PC-9 (cell line): ENCODE data around the gene TRIM61. TPM values are rescaled to one million over a fixed set of nuclear protein-coding genes. Genes with fewer than 3 reads are reported as not detected.

Experiments
- BruUV-seq: library from RNA; stranded (reverse); fragments of 400-500 nt; replicated peaks from 2 replicates; lab custom pipeline; 2021; lab: Mats Ljungman, UMichigan
- CTCF ChIA-PET: fragments of 300-600 bp; sonication (Branson Sonifier 250); formaldehyde crosslinking; loops from one replicate; lab custom pipeline; 2022; ENCODE audit warnings: antibody characterized with exemption; lab: Charles Lee
- POLR2A ChIA-PET: fragments of 300-600 bp; sonication (Branson Sonifier 250); formaldehyde crosslinking; loops from one replicate; lab custom pipeline; 2022; ENCODE audit warnings: antibody characterized with exemption; ENCODE audit not compliant: unreplicated experiment; lab: Charles Lee
- DNase-seq, 2 experiments: peaks; one replicate each; pipeline versions ENCODE4 v3.0.0 to v3.0.0-alpha.2; 2015 to 2022; ENCODE audit warnings: mixed read lengths in 1 of 2
- H2AFZ ChIP-seq: fragments of 200-600 bp; sonication (generic); 2 replicates; pipeline ENCODE4 v1.8.1; 2017; ENCODE audit warnings: antibody characterized with exemption
- H3F3A ChIP-seq: fragments of 200-600 bp; sonication (generic); 2 replicates; pipeline ENCODE4 v1.8.1; 2017; ENCODE audit warnings: antibody characterized with exemption, mild to moderate bottlenecking, low read depth; ENCODE audit not compliant: insufficient read depth
- H3K27ac ChIP-seq: fragments of 200-600 bp; sonication (generic); 2 replicates; pipeline ENCODE4 v1.6.1; 2016; ENCODE audit warnings: mixed run types
- H3K27me3 ChIP-seq: fragments of 200-600 bp; sonication (generic); 2 replicates; pipeline ENCODE4 v1.6.1; 2016; ENCODE audit warnings: low read depth, mixed run types; ENCODE audit not compliant: insufficient read depth
- H3K36me3 ChIP-seq: fragments of 200-600 bp; sonication (generic); 2 replicates; pipeline ENCODE4 v1.6.1; 2016; ENCODE audit warnings: low read depth, mixed run types
- H3K4me1 ChIP-seq: fragments of 200-600 bp; sonication (generic); replicated peaks from 2 replicates; pipeline ENCODE4 v1.6.1; 2016; ENCODE audit warnings: mixed run types; ENCODE audit not compliant: insufficient read depth
- H3K4me2 ChIP-seq: fragments of 200-600 bp; sonication (generic); 2 replicates; pipeline ENCODE4 v1.6.1; 2017; ENCODE audit warnings: mixed run types
- H3K4me3 ChIP-seq: fragments of 200-600 bp; sonication (generic); 2 replicates; pipeline ENCODE4 v1.6.1; 2016; ENCODE audit warnings: mixed run types
- H3K79me2 ChIP-seq: fragments of 200-600 bp; sonication (generic); 2 replicates; pipeline ENCODE4 v1.6.1; 2017; ENCODE audit warnings: low read depth, mixed run types
- H3K9me2 ChIP-seq: fragments of 200-600 bp; sonication (generic); 2 replicates; pipeline ENCODE4 v1.8.1; 2017; ENCODE audit warnings: mild to moderate bottlenecking; ENCODE audit not compliant: insufficient read depth
- H3K9me3 ChIP-seq: fragments of 200-600 bp; sonication (generic); 2 replicates; pipeline ENCODE4 v1.8.1; 2016; ENCODE audit warnings: low read depth; ENCODE audit not compliant: insufficient read depth
- H4K20me1 ChIP-seq: fragments of 200-600 bp; sonication (generic); 2 replicates; pipeline ENCODE4 v1.8.1; 2017; ENCODE audit not compliant: insufficient read depth
- EZH2 ChIP-seq: fragments of 200-600 bp; sonication (generic); IDR thresholded peaks from 2 replicates; pipeline ENCODE4 v1.8.0; 2017; ENCODE audit warnings: antibody characterized with exemption, low read depth
- intact Hi-C: fragments of 100-400 bp; cut with micrococcal nuclease; formaldehyde crosslinking; loops from one replicate; pipeline ENCODE4 v1.10.0; 2022; ENCODE audit not compliant: unreplicated experiment
- total RNA-seq: library from RNA; stranded (reverse); gene quantifications from 2 replicates; pipeline ENCODE4 v1.2.3, GENCODE V29; 2021
- TF ChIP-seq, protein P1 (sequence below): fragments of 200-600 bp; sonication (generic); conservative IDR thresholded peaks from 2 replicates; pipeline ENCODE4 v1.6.1; 2017; ENCODE audit warnings: mixed run types, antibody characterized with exemption, mild to moderate bottlenecking, moderate library complexity

The TRIM61 gene
- total RNA-seq, 1 experiment from 2014 or later: 0.61 TPM

DNA sequence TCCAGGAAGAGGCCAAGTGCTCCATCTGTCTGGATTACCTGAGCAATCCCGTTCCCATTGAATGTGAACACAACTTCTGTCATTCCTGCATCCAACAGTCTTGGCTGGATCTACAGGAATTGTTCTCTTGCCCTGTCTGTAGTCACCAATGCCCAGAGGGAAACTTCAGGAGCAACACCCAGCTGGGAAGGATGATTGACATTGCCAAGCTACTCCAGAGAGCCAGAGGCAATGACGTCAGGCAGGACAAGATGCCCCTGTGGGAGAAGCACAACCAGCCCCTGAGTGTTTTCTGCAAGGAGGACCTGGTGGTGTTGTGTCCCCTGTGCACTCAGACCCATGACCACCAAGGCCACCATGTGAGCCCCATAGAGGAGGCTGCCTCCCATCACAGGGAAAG, 33.0 kb upstream of the TRIM61 start:
- Histone ChIP-seq H3K4me1 (no peaks in the 10 kb centered on the region), H3K27ac (no peak overlapping the region), H3K9me2 (no peaks in the 10 kb centered on the region), H3K4me3 (no peak overlapping the region), H3K79me2 (no peaks in the 10 kb centered on the region), H3K9me3 (no peaks in the 10 kb centered on the region), H3K36me3 (no peaks in the 10 kb centered on the region), H2AFZ (no peak overlapping the region), H3K27me3 (no peaks in the 10 kb centered on the region), H4K20me1 (no peaks in the 10 kb centered on the region), H3F3A (no peaks in the 10 kb centered on the region), H3K4me2 (no peak overlapping the region)
- no peak for DNase-seq
- POLR2A ChIA-PET: no interaction called here
- no peak for TF ChIP-seq EZH2
- TF ChIP-seq, protein P1, sequence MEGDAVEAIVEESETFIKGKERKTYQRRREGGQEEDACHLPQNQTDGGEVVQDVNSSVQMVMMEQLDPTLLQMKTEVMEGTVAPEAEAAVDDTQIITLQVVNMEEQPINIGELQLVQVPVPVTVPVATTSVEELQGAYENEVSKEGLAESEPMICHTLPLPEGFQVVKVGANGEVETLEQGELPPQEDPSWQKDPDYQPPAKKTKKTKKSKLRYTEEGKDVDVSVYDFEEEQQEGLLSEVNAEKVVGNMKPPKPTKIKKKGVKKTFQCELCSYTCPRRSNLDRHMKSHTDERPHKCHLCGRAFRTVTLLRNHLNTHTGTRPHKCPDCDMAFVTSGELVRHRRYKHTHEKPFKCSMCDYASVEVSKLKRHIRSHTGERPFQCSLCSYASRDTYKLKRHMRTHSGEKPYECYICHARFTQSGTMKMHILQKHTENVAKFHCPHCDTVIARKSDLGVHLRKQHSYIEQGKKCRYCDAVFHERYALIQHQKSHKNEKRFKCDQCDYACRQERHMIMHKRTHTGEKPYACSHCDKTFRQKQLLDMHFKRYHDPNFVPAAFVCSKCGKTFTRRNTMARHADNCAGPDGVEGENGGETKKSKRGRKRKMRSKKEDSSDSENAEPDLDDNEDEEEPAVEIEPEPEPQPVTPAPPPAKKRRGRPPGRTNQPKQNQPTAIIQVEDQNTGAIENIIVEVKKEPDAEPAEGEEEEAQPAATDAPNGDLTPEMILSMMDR: no peak
- intact Hi-C loops: no loop called here
- CTCF ChIA-PET: no interaction called here
- no TSS peak for BruUV-seq

DNA sequence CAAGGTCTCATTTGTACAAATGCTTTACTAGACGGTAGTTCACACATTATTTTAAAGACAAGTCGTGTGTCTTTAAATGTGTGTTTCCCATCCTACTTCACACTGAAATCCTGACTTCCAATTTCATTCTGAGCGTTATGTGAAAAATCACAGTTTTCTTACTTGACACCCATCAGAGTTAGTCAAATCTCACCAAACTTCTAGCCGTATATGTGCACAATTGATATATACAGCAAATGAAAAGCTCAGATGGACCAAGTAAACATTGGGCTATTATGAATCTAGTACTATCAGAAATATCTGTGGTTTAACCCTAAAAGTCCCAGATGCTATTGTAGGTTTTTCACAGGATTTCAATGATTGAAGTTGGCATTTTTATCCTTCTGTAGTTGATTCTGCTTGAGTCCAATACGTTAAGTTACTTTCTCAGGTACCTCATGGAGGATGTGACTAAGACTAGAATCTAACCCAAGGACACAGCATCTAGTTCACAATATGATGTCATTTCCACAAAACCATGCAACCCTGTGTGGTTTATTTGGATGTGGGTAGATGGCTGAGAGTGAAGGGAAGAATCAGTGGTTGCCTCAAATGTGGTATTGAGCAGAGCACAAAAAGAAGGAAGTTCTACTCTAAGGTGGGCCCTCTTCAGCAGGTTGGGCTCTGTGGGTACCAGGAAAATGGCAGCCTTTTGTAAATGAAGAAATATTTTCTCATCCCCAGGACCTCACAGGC, 32.2 kb upstream of the TRIM61 start:
- H3K27ac ChIP-seq: no peak overlapping the region
- no peak for TF ChIP-seq EZH2
- TF ChIP-seq, protein P1: no peak
- no TSS peak for BruUV-seq
- ChIA-PET POLR2A (no interaction called here), CTCF (no interaction called here)
- H3K79me2 ChIP-seq: no peaks in the 10 kb centered on the region
- no peak overlapping the region for H2AFZ ChIP-seq
- no peaks in the 10 kb centered on the region for H3F3A ChIP-seq
- H4K20me1 ChIP-seq: no peaks in the 10 kb centered on the region
- H3K9me3 ChIP-seq: no peaks in the 10 kb centered on the region
- no peaks in the 10 kb centered on the region for H3K4me1 ChIP-seq
- no peak overlapping the region for H3K4me3 ChIP-seq
- H3K4me2 ChIP-seq: no peak overlapping the region
- H3K9me2 ChIP-seq: no peaks in the 10 kb centered on the region
- intact Hi-C loops: no loop called here
- no peaks in the 10 kb centered on the region for H3K27me3 ChIP-seq
- DNase-seq: no peak
- H3K36me3 ChIP-seq: no peaks in the 10 kb centered on the region

DNA sequence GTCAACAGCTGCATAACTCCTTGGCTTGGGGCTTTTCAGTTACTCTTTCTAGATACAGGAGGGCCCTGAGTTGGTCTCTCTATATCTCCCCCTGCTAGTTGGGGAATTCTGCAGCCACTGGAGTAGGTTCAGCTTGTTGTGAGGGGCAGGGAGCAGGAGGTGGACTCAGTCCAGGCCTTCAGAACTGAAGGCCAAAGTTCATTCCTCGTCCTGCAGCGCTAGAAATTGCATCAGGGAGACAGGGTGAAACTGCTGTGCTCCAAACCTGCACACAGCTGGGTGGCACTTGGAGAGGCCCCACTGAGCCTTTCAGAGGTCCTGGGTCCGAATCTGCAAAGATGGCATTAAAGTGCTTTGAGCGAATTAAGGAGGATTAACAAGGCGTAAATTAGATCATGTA, 29.4 kb upstream of the TRIM61 start:
- no peaks in the 10 kb centered on the region for H4K20me1 ChIP-seq
- DNase-seq: no peak
- H3K36me3 ChIP-seq: no peaks in the 10 kb centered on the region
- intact Hi-C loops: no loop called here
- no peaks in the 10 kb centered on the region for H3K79me2 ChIP-seq
- H3K9me2 ChIP-seq: no peaks in the 10 kb centered on the region
- no peak overlapping the region for H3K4me2 ChIP-seq
- no peak overlapping the region for H2AFZ ChIP-seq
- no peaks in the 10 kb centered on the region for H3F3A ChIP-seq
- ChIA-PET POLR2A (no interaction called here), CTCF (no interaction called here)
- H3K4me1 ChIP-seq: no peaks in the 10 kb centered on the region
- no peaks in the 10 kb centered on the region for H3K27me3 ChIP-seq
- H3K4me3 ChIP-seq: no peak overlapping the region
- TF ChIP-seq, protein P1: no peak
- TF ChIP-seq EZH2: no peak
- no peaks in the 10 kb centered on the region for H3K9me3 ChIP-seq
- no TSS peak for BruUV-seq
- H3K27ac ChIP-seq: no peak overlapping the region
